K562 (cell line): ENCODE measurements around the gene WDR88. TPM values are rescaled to one million over a fixed set of nuclear protein-coding genes. Genes with fewer than 3 reads are reported as not detected.

Experiments used
- ATF3 ChIP-seq, 2 experiments: fragments of 450-650 bp in 1 of 2; sonication (generic) in 1 of 2; formaldehyde crosslinking in 1 of 2; IDR thresholded peaks in 1 of 2; conservative IDR thresholded peaks in 1 of 2; 2 replicates each; pipeline versions ENCODE4 v1.6.1 to v1.8.1; 2016 to 2023; ENCODE audit warnings: mild to moderate bottlenecking in 2 of 2, moderate library complexity in 2 of 2, inconsistent platforms in 1 of 2, missing genetic modification reagents in 1 of 2
- ATF4 ChIP-seq: fragments of 450-650 bp; formaldehyde crosslinking; IDR thresholded peaks from 2 replicates; pipeline ENCODE4 v1.4.0; 2022; ENCODE audit warnings: mild to moderate bottlenecking, moderate library complexity
- BCL6 ChIP-seq: fragments of 250-450 bp; sonication (Bioruptor Pico); IDR thresholded peaks from 2 replicates; pipeline ENCODE4 v1.4.0; 2020
- BRF1 ChIP-seq: IDR thresholded peaks from 3 replicates; pipeline ENCODE4 v1.6.1; 2011; ENCODE audit warnings: borderline replicate concordance, mild to moderate bottlenecking; ENCODE audit not compliant: insufficient read length; ENCODE audit errors: extremely low read depth
- CBFA2T3 ChIP-seq: fragments of 450-650 bp; IDR thresholded peaks from 2 replicates; pipeline ENCODE4 v1.6.1; 2017
- CUX1 ChIP-seq: fragments of 200-800 bp; sonication (Bioruptor generic); IDR thresholded peaks from 2 replicates; pipeline ENCODE4 v1.6.1; 2016; ENCODE audit warnings: missing genetic modification characterization, missing compliant biosample characterization
- ERF ChIP-seq: fragments of 450-650 bp; formaldehyde crosslinking; IDR thresholded peaks from 2 replicates; pipeline ENCODE4 v1.4.0; 2020; ENCODE audit warnings: mild to moderate bottlenecking, mixed read lengths
- MEIS2 ChIP-seq: fragments of 450-650 bp; IDR thresholded peaks from 2 replicates; pipeline ENCODE4 v1.6.1; 2014; ENCODE audit warnings: mild to moderate bottlenecking; ENCODE audit not compliant: partially characterized antibody
- MYC ChIP-seq, 2 experiments: fragments of 250-450 bp in 1 of 2; sonication (Bioruptor Pico) in 1 of 2; IDR thresholded peaks; 2 replicates each; pipeline versions ENCODE4 v1.5.1 to v1.6.1; 2012 to 2021; ENCODE audit warnings: low read depth in 2 of 2, borderline replicate concordance in 1 of 2, improper control_type of control experiment in 1 of 2, low read length in 1 of 2, mild to moderate bottlenecking in 1 of 2, moderate library complexity in 1 of 2
- PKNOX1 ChIP-seq: fragments of 450-650 bp; IDR thresholded peaks from 2 replicates; pipeline ENCODE4 v1.6.1; 2016
- RUNX1 ChIP-seq: sonication (generic); IDR thresholded peaks from 2 replicates; pipeline ENCODE4 v1.6.1; 2016; ENCODE audit warnings: antibody characterized with exemption, low read depth
- STAG1 ChIP-seq: sonication (generic); formaldehyde crosslinking; IDR thresholded peaks from 2 replicates; pipeline ENCODE4 v1.5.0; 2020; ENCODE audit warnings: missing genetic modification reagents, borderline replicate concordance
- TAF7 ChIP-seq: fragments of 450-650 bp; IDR thresholded peaks from 2 replicates; pipeline ENCODE4 v1.6.1; 2016; ENCODE audit warnings: missing genetic modification characterization, missing compliant biosample characterization
- TCF7L2 ChIP-seq: fragments of 150-350 bp; IDR thresholded peaks from 2 replicates; pipeline ENCODE4 v1.6.1; 2016; ENCODE audit warnings: low read depth, mild to moderate bottlenecking, low read length, moderate library complexity
- U2AF2 ChIP-seq: fragments of 200-400 bp; formaldehyde crosslinking; optimal IDR thresholded peaks from 2 replicates; pipeline ENCODE3; 2017; ENCODE audit warnings: low read depth, mild to moderate bottlenecking, low read length
- ZBTB1 ChIP-seq: sonication (generic); formaldehyde crosslinking; IDR thresholded peaks from 2 replicates; pipeline ENCODE4 v1.8.1; 2023; ENCODE audit warnings: missing genetic modification reagents, low read depth, mild to moderate bottlenecking, borderline replicate concordance
- ZNF146 ChIP-seq: IDR thresholded peaks from one replicate; pipeline ENCODE4 v1.6.1; 2018; ENCODE audit warnings: missing compliant biosample characterization; ENCODE audit not compliant: unreplicated experiment
- ZNF316 ChIP-seq: fragments of 450-650 bp; IDR thresholded peaks from 2 replicates; pipeline ENCODE4 v1.6.1; 2016
- ZNF384 ChIP-seq: IDR thresholded peaks from 2 replicates; pipeline ENCODE4 v1.6.1; 2012; ENCODE audit warnings: low read depth, low read length, improper control_type of control experiment
- polyA plus RNA-seq, 8 experiments: library from polyadenylated mRNA; depleted of rRNA in 4 of 8; stranded (reverse) in 5 of 8; unstranded in 3 of 8; fragments of >200 nt; fragmentation: Nextera tagmentation in 2 of 8; fragmentation: Illumina TruSeq in 1 of 8; extraction: Ambion mirVana in 2 of 8; extraction: Trizol in 1 of 8; gene quantifications; 2 replicates each; pipeline versions ENCODE4 v1.2.1 to v1.2.3, GENCODE V29; 2011 to 2014; ENCODE audit warnings: inconsistent platforms in 1 of 8, missing spikeins in 1 of 8
- total RNA-seq, 7 experiments: library from RNA; depleted of rRNA in 6 of 7; stranded (reverse); fragments of >200 nt in 6 of 7; fragmentation: Illumina TruSeq in 2 of 7; extraction: Trizol in 2 of 7; gene quantifications; 2 replicates each; pipeline versions ENCODE4 v1.2.1 to v1.2.3, GENCODE V29; 2011 to 2021; ENCODE audit warnings: low replicate concordance in 1 of 7

Gene WDR88
- total and polyA plus RNA-seq, 9 of the 15 experiments (the other 6 are each of a cell fraction or from before 2014, with no cell fraction given) = 0.03 to 0.04 TPM; not detected in 7

GRCh38 chr19:33093420-33094210 is 38.3 kb upstream of the WDR88 start (continued):
- no peak for TF ChIP-seq CUX1
- no peak for TF ChIP-seq ZNF384
- no peak for TF ChIP-seq BRF1
- no peak for TF ChIP-seq TAF7 (tag)
- TF ChIP-seq MYC (IDR thresholded peaks at IDR 0.05; ENCODE audit: low read depth, low read length) = no peak
- TF ChIP-seq MYC (CRISPR knock-in tag; IDR thresholded peaks at IDR 0.05; ENCODE audit: borderline replicate concordance, low read depth) = no peak
- TF ChIP-seq ZBTB1 = no peak
- no peak for TF ChIP-seq CBFA2T3
- peak; percentile 86 for TF ChIP-seq ATF3 (IDR thresholded peaks at IDR 0.05)
- TF ChIP-seq ATF3 (CRISPR knock-in tag; conservative IDR thresholded peaks at IDR 0.05) = no peak
- TF ChIP-seq ZNF146 (CRISPR knock-in tag) = no peak
- peak; percentile 75 for TF ChIP-seq ZNF316
- no peak for TF ChIP-seq ERF (CRISPR knock-in tag)
- no peak for TF ChIP-seq ATF4 (CRISPR knock-in tag)
- no peak for TF ChIP-seq BCL6 (CRISPR knock-in tag)
- TF ChIP-seq U2AF2 = no peak
- TF ChIP-seq PKNOX1 = peak; percentile 36; the same call in 1 of the 2 replicates
- TF ChIP-seq MEIS2 = no peak
- TF ChIP-seq STAG1 (CRISPR knock-in tag) = no peak
- no peak for TF ChIP-seq TCF7L2
- no peak for TF ChIP-seq RUNX1
